ENCODE data around the gene HERC4.
"Not testable (repeated sequence)": the region's sequence is repeated elsewhere in the genome, so short reads cannot be mapped to it uniquely, and the experiment has no call there.

Gene HERC4

DNA sequence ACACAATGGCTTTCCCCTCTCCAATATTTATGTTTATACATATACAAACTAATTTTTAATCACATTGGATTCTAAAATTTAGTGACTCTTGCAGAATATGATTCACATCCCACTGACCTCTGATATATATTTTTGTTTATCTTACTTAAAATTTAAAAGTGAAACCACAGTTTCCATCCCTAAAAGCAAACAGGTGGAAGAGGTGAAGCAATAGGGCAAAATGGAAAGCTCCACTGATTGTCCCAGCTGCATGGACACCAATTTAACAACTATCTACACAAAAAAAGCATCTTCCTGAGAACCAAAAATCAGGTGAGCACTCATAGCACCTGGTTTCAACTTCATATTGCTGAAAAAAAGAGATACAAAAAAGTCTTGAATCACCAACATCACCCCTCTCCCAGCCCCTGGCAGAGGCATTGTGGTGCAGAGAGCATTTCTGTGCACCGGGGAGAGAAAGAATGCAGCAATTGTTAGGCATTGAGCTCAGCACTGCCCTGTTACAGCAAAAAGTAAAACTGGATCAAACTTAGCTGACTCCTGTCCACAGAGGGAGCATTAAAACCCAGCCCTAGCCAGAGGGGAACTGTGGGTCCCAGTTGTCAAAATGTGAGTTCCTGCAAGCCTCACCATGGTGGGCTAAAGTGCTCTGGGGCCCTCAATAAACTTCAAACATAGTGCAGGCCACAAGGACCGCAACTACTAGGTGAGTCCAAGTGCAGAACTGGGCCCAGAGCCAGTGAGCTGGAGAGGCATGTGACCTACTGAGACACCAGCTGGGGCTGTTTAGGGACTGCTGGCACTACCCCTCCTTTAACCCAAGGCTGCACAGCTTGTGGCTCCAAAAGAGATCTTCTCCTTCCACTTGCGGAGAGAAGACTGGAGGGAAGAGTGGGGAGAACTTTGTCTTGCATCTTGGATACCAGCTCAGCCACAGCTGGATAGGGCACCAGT, 98.5 kb downstream of the HERC4 start:
- DNase-seq = no peak
- no peaks in the 10 kb centered on the region for H3K27me3 ChIP-seq (replicated peaks; ENCODE audit: control insufficient read depth, insufficient read depth, low read length, poor library complexity, severe bottlenecking)
- no peaks in the 10 kb centered on the region for H3K9me3 ChIP-seq (ENCODE audit: control insufficient read depth, low read length)
- H3K4me1 ChIP-seq (ENCODE audit: control insufficient read depth, insufficient read depth, low read length, poor library complexity, severe bottlenecking) = no peaks in the 10 kb centered on the region
- peaks cover 53% of the 10 kb centered on the region for H3K36me3 ChIP-seq (ENCODE audit: control insufficient read depth, insufficient read depth, low read length)
- H3K27ac ChIP-seq (ENCODE audit: insufficient read depth, low read length, poor library complexity, severe bottlenecking) = no peak overlapping the region
- no peak overlapping the region for H3K4me3 ChIP-seq (ENCODE audit: insufficient read depth, low read depth, low read length, poor library complexity, severe bottlenecking)

DNA sequence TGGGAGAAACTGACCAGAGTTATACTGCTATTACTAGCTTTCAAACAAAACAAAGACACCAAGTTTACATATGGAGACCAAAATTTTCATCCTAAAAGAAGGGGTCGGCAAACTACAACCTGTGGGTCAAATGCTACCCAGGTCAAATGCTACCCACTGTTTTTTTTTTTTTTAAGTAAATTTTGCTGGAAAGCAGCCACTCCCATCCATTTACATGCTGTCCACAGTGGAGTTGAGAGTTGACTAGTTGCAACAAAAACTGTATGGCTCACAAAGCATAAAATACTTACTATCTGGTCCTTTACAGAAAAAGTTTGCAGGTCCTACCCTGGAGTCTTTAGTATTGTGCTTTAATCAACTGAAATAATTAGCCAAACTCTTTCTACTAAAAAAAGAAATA, 99.2 kb downstream of the HERC4 start:
- peaks cover 55% of the 10 kb centered on the region for H3K36me3 ChIP-seq (ENCODE audit: control insufficient read depth, insufficient read depth, low read length)
- H3K9me3 ChIP-seq (ENCODE audit: control insufficient read depth, low read length) = no peaks in the 10 kb centered on the region
- H3K27me3 ChIP-seq (replicated peaks; ENCODE audit: control insufficient read depth, insufficient read depth, low read length, poor library complexity, severe bottlenecking) = no peaks in the 10 kb centered on the region
- no peak for DNase-seq
- H3K4me3 ChIP-seq (ENCODE audit: insufficient read depth, low read depth, low read length, poor library complexity, severe bottlenecking) = no peak overlapping the region
- no peak overlapping the region for H3K27ac ChIP-seq (ENCODE audit: insufficient read depth, low read length, poor library complexity, severe bottlenecking)
- no peaks in the 10 kb centered on the region for H3K4me1 ChIP-seq (ENCODE audit: control insufficient read depth, insufficient read depth, low read length, poor library complexity, severe bottlenecking)

- H3K27ac ChIP-seq (ENCODE audit: insufficient read depth, low read length, poor library complexity, severe bottlenecking) = no peak overlapping the region
- no peaks in the 10 kb centered on the region for H3K4me1 ChIP-seq (ENCODE audit: control insufficient read depth, insufficient read depth, low read length, poor library complexity, severe bottlenecking)
- no peaks in the 10 kb centered on the region for H3K9me3 ChIP-seq (ENCODE audit: control insufficient read depth, low read length)
- H3K4me3 ChIP-seq (ENCODE audit: insufficient read depth, low read depth, low read length, poor library complexity, severe bottlenecking) = no peak overlapping the region
- H3K36me3 ChIP-seq (ENCODE audit: control insufficient read depth, insufficient read depth, low read length) = peaks cover 24% of the 10 kb centered on the region
- H3K27me3 ChIP-seq (replicated peaks; ENCODE audit: control insufficient read depth, insufficient read depth, low read length, poor library complexity, severe bottlenecking) = no peaks in the 10 kb centered on the region
- DNase-seq = no peak
These were observed 103.8 kb downstream of the HERC4 start for GRCh38 chr10:67971311-67971710.

DNA sequence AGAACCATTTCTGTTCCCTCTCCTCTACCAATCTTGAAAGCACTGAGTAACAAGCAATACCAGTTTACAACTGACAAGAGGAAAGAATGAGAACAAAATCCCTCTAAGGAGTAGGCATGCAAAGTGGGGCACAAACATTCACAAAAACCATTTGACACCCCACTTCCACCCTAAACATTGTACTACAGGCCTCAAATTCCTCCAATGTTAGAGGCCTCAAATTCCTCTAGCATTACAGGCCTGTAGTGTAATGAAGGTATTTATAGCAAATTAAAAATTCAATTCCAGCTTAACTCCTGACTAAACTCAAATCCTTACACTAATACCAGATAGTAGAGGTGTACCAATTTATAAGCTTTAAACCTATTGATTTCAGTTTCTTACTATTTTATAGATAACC, 105.2 kb downstream of the HERC4 start:
- no peaks in the 10 kb centered on the region for H3K27me3 ChIP-seq (replicated peaks; ENCODE audit: control insufficient read depth, insufficient read depth, low read length, poor library complexity, severe bottlenecking)
- H3K4me3 ChIP-seq (ENCODE audit: insufficient read depth, low read depth, low read length, poor library complexity, severe bottlenecking) = no peak overlapping the region
- H3K36me3 ChIP-seq (ENCODE audit: control insufficient read depth, insufficient read depth, low read length) = peaks cover 36% of the 10 kb centered on the region
- H3K27ac ChIP-seq (ENCODE audit: insufficient read depth, low read length, poor library complexity, severe bottlenecking) = no peak overlapping the region
- H3K4me1 ChIP-seq (ENCODE audit: control insufficient read depth, insufficient read depth, low read length, poor library complexity, severe bottlenecking) = no peaks in the 10 kb centered on the region
- DNase-seq = no peak
- no peaks in the 10 kb centered on the region for H3K9me3 ChIP-seq (ENCODE audit: control insufficient read depth, low read length)

DNA sequence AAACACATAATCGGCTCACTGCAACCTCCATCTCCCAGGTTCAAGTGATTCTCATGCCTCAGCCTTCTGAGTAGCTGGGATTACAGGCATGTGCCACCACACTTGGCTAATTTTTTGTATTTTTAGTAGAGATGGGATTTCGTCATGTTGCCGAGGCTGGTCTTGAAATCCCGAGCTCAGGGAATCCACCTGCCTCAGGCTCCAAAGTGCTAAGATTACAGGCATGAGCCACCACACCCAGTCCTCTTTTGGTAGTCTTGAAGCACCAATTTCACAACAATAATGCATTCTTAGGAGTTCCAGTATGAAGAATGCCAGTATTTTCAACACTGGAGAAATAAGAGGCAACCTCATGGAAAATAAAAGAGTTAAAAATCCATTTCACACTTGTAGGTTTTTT, 109.0 kb downstream of the HERC4 start:
- peaks cover 18% of the 10 kb centered on the region for H3K36me3 ChIP-seq (ENCODE audit: control insufficient read depth, insufficient read depth, low read length)
- not testable (repeated sequence) for H3K9me3 ChIP-seq (ENCODE audit: control insufficient read depth, low read length); H3K27ac ChIP-seq (ENCODE audit: insufficient read depth, low read length, poor library complexity, severe bottlenecking); H3K4me1 ChIP-seq (ENCODE audit: control insufficient read depth, insufficient read depth, low read length, poor library complexity, severe bottlenecking); DNase-seq; H3K27me3 ChIP-seq (replicated peaks; ENCODE audit: control insufficient read depth, insufficient read depth, low read length, poor library complexity, severe bottlenecking); H3K4me3 ChIP-seq (ENCODE audit: insufficient read depth, low read depth, low read length, poor library complexity, severe bottlenecking)

- H3K4me1 ChIP-seq (ENCODE audit: control insufficient read depth, insufficient read depth, low read length, poor library complexity, severe bottlenecking) = no peaks in the 10 kb centered on the region
- DNase-seq = no peak
- no peak overlapping the region for H3K27ac ChIP-seq (ENCODE audit: insufficient read depth, low read length, poor library complexity, severe bottlenecking)
- no peak overlapping the region for H3K4me3 ChIP-seq (ENCODE audit: insufficient read depth, low read depth, low read length, poor library complexity, severe bottlenecking)
- no peaks in the 10 kb centered on the region for H3K9me3 ChIP-seq (ENCODE audit: control insufficient read depth, low read length)
- no peaks in the 10 kb centered on the region for H3K27me3 ChIP-seq (replicated peaks; ENCODE audit: control insufficient read depth, insufficient read depth, low read length, poor library complexity, severe bottlenecking)
- peaks cover 18% of the 10 kb centered on the region for H3K36me3 ChIP-seq (ENCODE audit: control insufficient read depth, insufficient read depth, low read length)
These were observed 109.6 kb downstream of the HERC4 start for GRCh38 chr10:67965456-67965855.

- H3K4me3 ChIP-seq (ENCODE audit: insufficient read depth, low read depth, low read length, poor library complexity, severe bottlenecking) = no peak overlapping the region
- no peak for DNase-seq
- H3K27me3 ChIP-seq (replicated peaks; ENCODE audit: control insufficient read depth, insufficient read depth, low read length, poor library complexity, severe bottlenecking) = no peaks in the 10 kb centered on the region
- no peaks in the 10 kb centered on the region for H3K9me3 ChIP-seq (ENCODE audit: control insufficient read depth, low read length)
- peaks cover 11% of the 10 kb centered on the region for H3K36me3 ChIP-seq (ENCODE audit: control insufficient read depth, insufficient read depth, low read length)
- no peak overlapping the region for H3K27ac ChIP-seq (ENCODE audit: insufficient read depth, low read length, poor library complexity, severe bottlenecking)
- H3K4me1 ChIP-seq (ENCODE audit: control insufficient read depth, insufficient read depth, low read length, poor library complexity, severe bottlenecking) = no peaks in the 10 kb centered on the region
These were observed 115.1 kb downstream of the HERC4 start for GRCh38 chr10:67959839-67960476.

DNA sequence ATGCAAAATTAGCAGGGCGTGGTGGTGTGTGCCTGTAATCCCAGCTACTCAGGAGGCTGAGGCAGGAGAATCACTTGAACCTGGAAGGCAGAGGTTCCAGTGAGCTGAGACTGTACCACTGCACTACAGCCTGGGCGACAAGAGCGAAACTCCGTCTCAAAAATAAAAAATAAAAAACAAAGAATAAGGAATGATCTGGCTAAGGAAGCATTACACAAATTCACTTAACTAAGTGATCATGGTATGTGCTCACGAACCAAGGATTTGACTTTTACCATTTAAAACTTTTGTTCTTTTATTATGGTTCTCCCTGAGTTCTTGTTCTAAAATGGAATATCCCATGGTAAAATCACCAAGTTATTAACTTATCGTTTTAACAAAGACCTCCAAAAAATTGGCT, 119.5 kb downstream of the HERC4 start:
- H3K4me3 ChIP-seq (ENCODE audit: insufficient read depth, low read depth, low read length, poor library complexity, severe bottlenecking) = no peak overlapping the region
- DNase-seq = no peak
- no peaks in the 10 kb centered on the region for H3K27me3 ChIP-seq (replicated peaks; ENCODE audit: control insufficient read depth, insufficient read depth, low read length, poor library complexity, severe bottlenecking)
- H3K4me1 ChIP-seq (ENCODE audit: control insufficient read depth, insufficient read depth, low read length, poor library complexity, severe bottlenecking) = no peaks in the 10 kb centered on the region
- no peaks in the 10 kb centered on the region for H3K9me3 ChIP-seq (ENCODE audit: control insufficient read depth, low read length)
- peaks cover 15% of the 10 kb centered on the region for H3K36me3 ChIP-seq (ENCODE audit: control insufficient read depth, insufficient read depth, low read length)
- H3K27ac ChIP-seq (ENCODE audit: insufficient read depth, low read length, poor library complexity, severe bottlenecking) = no peak overlapping the region

GRCh38 chr10:67943917-67944316, 131.2 kb downstream of the HERC4 start:
- Histone ChIP-seq H3K27me3 (replicated peaks; ENCODE audit: control insufficient read depth, insufficient read depth, low read length, poor library complexity, severe bottlenecking) (no peaks in the 10 kb centered on the region), H3K9me3 (ENCODE audit: control insufficient read depth, low read length) (no peaks in the 10 kb centered on the region), H3K4me3 (ENCODE audit: insufficient read depth, low read depth, low read length, poor library complexity, severe bottlenecking) (no peak overlapping the region), H3K4me1 (ENCODE audit: control insufficient read depth, insufficient read depth, low read length, poor library complexity, severe bottlenecking) (no peaks in the 10 kb centered on the region), H3K27ac (ENCODE audit: insufficient read depth, low read length, poor library complexity, severe bottlenecking) (no peak overlapping the region), H3K36me3 (ENCODE audit: control insufficient read depth, insufficient read depth, low read length) (peaks cover 26% of the 10 kb centered on the region)
- DNase-seq = no peak

GRCh38 chr10:67936416-67936815, 138.7 kb downstream of the HERC4 start:
- Histone ChIP-seq H3K27me3 (replicated peaks; ENCODE audit: control insufficient read depth, insufficient read depth, low read length, poor library complexity, severe bottlenecking) (no peaks in the 10 kb centered on the region), H3K9me3 (ENCODE audit: control insufficient read depth, low read length) (no peaks in the 10 kb centered on the region), H3K4me1 (ENCODE audit: control insufficient read depth, insufficient read depth, low read length, poor library complexity, severe bottlenecking) (no peaks in the 10 kb centered on the region), H3K36me3 (ENCODE audit: control insufficient read depth, insufficient read depth, low read length) (peaks cover 31% of the 10 kb centered on the region), H3K27ac (ENCODE audit: insufficient read depth, low read length, poor library complexity, severe bottlenecking) (no peak overlapping the region), H3K4me3 (ENCODE audit: insufficient read depth, low read depth, low read length, poor library complexity, severe bottlenecking) (no peak overlapping the region)
- no peak for DNase-seq
